SU-DHL-6 (cell line): Measurements from ENCODE around the gene S100A16.
A peak's percentile ranks its signal among the peaks of the same experiment; 100 is the strongest.

Experiments used
- H2AFZ ChIP-seq: fragments of 200-600 bp; sonication (generic); 2 replicates; pipeline ENCODE4 v1.6.1; 2014; ENCODE audit warnings: low read depth, mild to moderate bottlenecking, moderate library complexity, mixed read lengths, antibody characterized with exemption, low read length; ENCODE audit not compliant: severe bottlenecking
- H3F3A ChIP-seq: fragments of 200-600 bp; shearing (Covaris generic); 2 replicates; pipeline ENCODE4 v1.6.0; 2016; ENCODE audit warnings: antibody characterized with exemption, mild to moderate bottlenecking; ENCODE audit not compliant: insufficient read depth
- H3K27ac ChIP-seq: fragments of 200-600 bp; sonication (generic); 2 replicates; pipeline ENCODE4 v1.5.1; 2016; ENCODE audit warnings: low read depth, mild to moderate bottlenecking, low read length, moderate library complexity, mixed read lengths
- H3K27me3 ChIP-seq: fragments of 200-600 bp; sonication (generic), shearing (Covaris generic); 2 replicates; pipeline ENCODE4 v1.6.0; 2014; ENCODE audit warnings: mild to moderate bottlenecking, low read length
- H3K36me3 ChIP-seq: fragments of 200-600 bp; sonication (generic); 2 replicates; pipeline ENCODE4 v1.6.1; 2014; ENCODE audit warnings: mild to moderate bottlenecking, low read length, mixed read lengths
- H3K4me2 ChIP-seq: fragments of 300-600, 200-600 bp; shearing (Covaris generic), sonication (generic); 2 replicates; pipeline ENCODE4 v1.6.0; 2014; ENCODE audit warnings: low read length, low read depth, mild to moderate bottlenecking; ENCODE audit not compliant: poor library complexity, severe bottlenecking
- H3K4me3 ChIP-seq: fragments of 200-600 bp; sonication (generic); 2 replicates; pipeline ENCODE4 v1.5.1; 2014; ENCODE audit warnings: antibody characterized with exemption, low read length, mild to moderate bottlenecking, mixed read lengths; ENCODE audit not compliant: insufficient read depth, poor library complexity, severe bottlenecking
- H3K79me2 ChIP-seq: fragments of 200-600 bp; sonication (generic); 2 replicates; pipeline ENCODE4 v1.6.1; 2014; ENCODE audit warnings: mild to moderate bottlenecking, low read length, moderate library complexity; ENCODE audit not compliant: insufficient read depth
- H3K9ac ChIP-seq: fragments of 200-600 bp; sonication (generic); 2 replicates; pipeline ENCODE4 v1.7.0; 2014; ENCODE audit warnings: mild to moderate bottlenecking, low read length
- H3K9me2 ChIP-seq: fragments of 200-600 bp; sonication (generic); replicated peaks from 2 replicates; pipeline ENCODE4 v1.6.1; 2014; ENCODE audit warnings: low read length; ENCODE audit not compliant: insufficient read depth
- H3K9me3 ChIP-seq: fragments of 200-600 bp; sonication (generic); 2 replicates; pipeline ENCODE4 v1.6.1; 2014; ENCODE audit warnings: low read length, mixed read lengths; ENCODE audit not compliant: insufficient read depth
- H4K20me1 ChIP-seq: fragments of 200-600 bp; sonication (generic); 2 replicates; pipeline ENCODE4 v1.6.1; 2014; ENCODE audit warnings: low read depth, mild to moderate bottlenecking, antibody characterized with exemption, low read length, moderate library complexity, mixed read lengths
- EZH2phosphoT487 ChIP-seq: fragments of 200-600 bp; sonication (generic), shearing (Covaris generic); conservative IDR thresholded peaks from 2 replicates; pipeline ENCODE4 v1.6.1; 2018; ENCODE audit warnings: mild to moderate bottlenecking, antibody characterized with exemption, low read length, moderate library complexity, mixed read lengths
- TF ChIP-seq, protein P1 (sequence below): fragments of 200-600 bp; sonication (generic); IDR thresholded peaks from one replicate; pipeline ENCODE4 v1.5.1; 2017; ENCODE audit warnings: antibody characterized with exemption, mild to moderate bottlenecking, low read length, moderate library complexity; ENCODE audit not compliant: insufficient read depth, poor library complexity, severe bottlenecking

Gene S100A16

GRCh38 chr1:153572569-153573015 lies 40.3 kb downstream of the S100A16 start:
- Histone ChIP-seq H3K79me2 (no peaks in the 10 kb centered on the region), H3K4me2 (no peak overlapping the region), H2AFZ (no peak overlapping the region), H3K9ac (no peak overlapping the region), H3K4me3 (no peak overlapping the region), H3K9me2 (no peaks in the 10 kb centered on the region), H3K27me3 (no peaks in the 10 kb centered on the region), H4K20me1 (no peaks in the 10 kb centered on the region), H3K36me3 (no peaks in the 10 kb centered on the region), H3K27ac (no peak overlapping the region), H3F3A (no peaks in the 10 kb centered on the region), H3K9me3 (no peaks in the 10 kb centered on the region)
- TF ChIP-seq, protein P1, sequence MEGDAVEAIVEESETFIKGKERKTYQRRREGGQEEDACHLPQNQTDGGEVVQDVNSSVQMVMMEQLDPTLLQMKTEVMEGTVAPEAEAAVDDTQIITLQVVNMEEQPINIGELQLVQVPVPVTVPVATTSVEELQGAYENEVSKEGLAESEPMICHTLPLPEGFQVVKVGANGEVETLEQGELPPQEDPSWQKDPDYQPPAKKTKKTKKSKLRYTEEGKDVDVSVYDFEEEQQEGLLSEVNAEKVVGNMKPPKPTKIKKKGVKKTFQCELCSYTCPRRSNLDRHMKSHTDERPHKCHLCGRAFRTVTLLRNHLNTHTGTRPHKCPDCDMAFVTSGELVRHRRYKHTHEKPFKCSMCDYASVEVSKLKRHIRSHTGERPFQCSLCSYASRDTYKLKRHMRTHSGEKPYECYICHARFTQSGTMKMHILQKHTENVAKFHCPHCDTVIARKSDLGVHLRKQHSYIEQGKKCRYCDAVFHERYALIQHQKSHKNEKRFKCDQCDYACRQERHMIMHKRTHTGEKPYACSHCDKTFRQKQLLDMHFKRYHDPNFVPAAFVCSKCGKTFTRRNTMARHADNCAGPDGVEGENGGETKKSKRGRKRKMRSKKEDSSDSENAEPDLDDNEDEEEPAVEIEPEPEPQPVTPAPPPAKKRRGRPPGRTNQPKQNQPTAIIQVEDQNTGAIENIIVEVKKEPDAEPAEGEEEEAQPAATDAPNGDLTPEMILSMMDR, result peak; percentile 69
- no peak for TF ChIP-seq EZH2phosphoT487

- Histone ChIP-seq H3K9me2 (no peaks in the 10 kb centered on the region), H2AFZ (no peak overlapping the region), H3K9ac (no peak overlapping the region), H3K79me2 (no peaks in the 10 kb centered on the region), H3K4me3 (no peak overlapping the region), H3K27me3 (no peaks in the 10 kb centered on the region), H3F3A (no peaks in the 10 kb centered on the region), H3K9me3 (no peaks in the 10 kb centered on the region), H3K36me3 (no peaks in the 10 kb centered on the region), H3K27ac (no peak overlapping the region), H4K20me1 (no peaks in the 10 kb centered on the region), H3K4me2 (no peak overlapping the region)
- TF ChIP-seq, protein P1, result no peak
- no peak for TF ChIP-seq EZH2phosphoT487
Observed at GRCh38 chr1:153571706-153572105, 41.2 kb downstream of the S100A16 start.

GRCh38 chr1:153570874-153571273 lies 42.1 kb downstream of the S100A16 start:
- Histone ChIP-seq H3F3A (no peaks in the 10 kb centered on the region), H3K79me2 (no peaks in the 10 kb centered on the region), H3K27me3 (no peaks in the 10 kb centered on the region), H2AFZ (no peak overlapping the region), H3K36me3 (no peaks in the 10 kb centered on the region), H3K9me2 (no peaks in the 10 kb centered on the region), H3K9me3 (no peaks in the 10 kb centered on the region), H4K20me1 (no peaks in the 10 kb centered on the region), H3K4me3 (no peak overlapping the region), H3K9ac (no peak overlapping the region), H3K27ac (no peak overlapping the region), H3K4me2 (no peak overlapping the region)
- TF ChIP-seq, protein P1, result no peak
- TF ChIP-seq EZH2phosphoT487, result no peak
